DND-41 (cell line): Measurements from ENCODE around the gene RHOBTB3.

Experiments used
- CTCF ChIP-seq: IDR thresholded peaks from 2 replicates; pipeline ENCODE4 v1.5.1; 2012; ENCODE audit warnings: borderline replicate concordance, low read length, moderate library complexity, mild to moderate bottlenecking; ENCODE audit not compliant: poor library complexity, severe bottlenecking; ENCODE audit errors: extremely low read depth
- EZH2 ChIP-seq: IDR thresholded peaks from 3 replicates; pipeline ENCODE4 v1.6.1; 2012; ENCODE audit warnings: borderline replicate concordance, low read depth, mild to moderate bottlenecking, moderate library complexity, low read length, inconsistent platforms; ENCODE audit not compliant: severe bottlenecking

DNA sequence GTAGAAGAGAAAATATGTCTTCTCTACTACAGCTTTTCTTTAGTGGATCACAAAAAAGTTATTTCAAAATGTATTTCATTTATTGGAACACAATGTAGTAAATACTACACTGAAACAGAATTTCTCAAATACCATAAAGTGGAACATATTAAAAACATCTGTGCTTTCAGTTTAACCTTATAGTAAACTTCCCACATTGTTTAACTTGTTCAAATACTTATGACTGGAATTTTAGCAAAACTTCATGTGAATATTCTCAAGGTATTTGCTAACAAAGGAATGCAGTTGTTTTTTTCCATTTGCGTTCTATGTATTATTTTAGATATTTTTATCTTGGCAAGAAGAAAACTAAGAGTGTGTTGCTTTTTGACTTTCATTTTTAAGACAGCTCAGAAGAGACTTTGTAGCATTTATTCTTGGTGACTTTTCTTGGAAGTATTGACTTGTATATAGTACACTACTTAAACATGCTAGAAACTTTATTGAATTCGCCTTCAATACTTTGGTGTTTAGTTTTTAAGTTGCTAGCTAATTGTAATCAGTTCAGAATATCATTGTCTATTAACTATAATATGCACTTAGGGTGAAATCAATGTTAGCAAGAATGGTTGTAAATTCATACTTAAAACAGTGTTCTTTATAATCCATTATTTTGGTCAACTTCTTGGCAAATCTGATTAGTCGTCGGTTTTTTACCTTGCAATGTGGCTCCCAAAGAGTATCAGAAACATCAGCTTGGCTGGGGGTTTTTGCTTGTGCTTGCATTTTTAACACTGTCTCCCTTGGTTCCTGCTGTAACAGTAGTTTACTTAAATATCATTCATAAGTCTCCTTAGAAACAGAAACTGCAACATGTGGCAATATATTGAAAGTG lies 5.0 kb upstream of the RHOBTB3 start:
- TF ChIP-seq CTCF (no peak), EZH2 (no peak)
